Measurements from ENCODE around the gene SRCIN1.
A peak's percentile ranks its signal among the peaks of the same experiment; 100 is the strongest.

Gene SRCIN1

GRCh38 chr17:38592487-38592886 lies 13.3 kb downstream of the SRCIN1 start:
- no peak overlapping the region; the same call in 1 of the 2 replicates for H3K4me2 ChIP-seq
- peaks cover 21% of the 10 kb centered on the region for H3K4me1 ChIP-seq (ENCODE audit: low read depth, poor library complexity, severe bottlenecking)
- H3K9ac ChIP-seq: no peak overlapping the region

GRCh38 chr17:38591759-38592241 lies 14.0 kb downstream of the SRCIN1 start:
- Histone ChIP-seq H3K27me3 (ENCODE audit: insufficient read depth, low read depth) (peaks cover 18% of the 10 kb centered on the region; the same call in 1 of the 2 replicates), H3K4me1 (ENCODE audit: low read depth, poor library complexity, severe bottlenecking) (peaks cover 22% of the 10 kb centered on the region), H3K9ac (no peak overlapping the region), H3K36me3 (ENCODE audit: insufficient read depth) (no peaks in the 10 kb centered on the region), H3K79me2 (ENCODE audit: insufficient read depth, low read depth) (no peaks in the 10 kb centered on the region), H3K4me2 (peak overlapping the region; percentile 15; the same call in 1 of the 2 replicates), H4K20me1 (ENCODE audit: insufficient read depth) (no peaks in the 10 kb centered on the region), H3K4me3 (IDR thresholded peaks at IDR 0.05; ENCODE audit: insufficient read depth, low read depth, low read length) (no peak overlapping the region), H3K27ac (no peak overlapping the region), H2AFZ (ENCODE audit: low read depth) (no peak overlapping the region)
- TF ChIP-seq CTCF (conservative IDR thresholded peaks at IDR 0.05; ENCODE audit: low read depth, low read length): no peak

More at GRCh38 chr17:38592487-38592886, 13.3 kb downstream of the SRCIN1 start:
- no peak overlapping the region for H2AFZ ChIP-seq (ENCODE audit: low read depth)
- TF ChIP-seq CTCF (conservative IDR thresholded peaks at IDR 0.05; ENCODE audit: low read depth, low read length): no peak
- H3K27me3 ChIP-seq (ENCODE audit: insufficient read depth, low read depth): peaks cover 19% of the 10 kb centered on the region; the same call in 1 of the 2 replicates
- no peaks in the 10 kb centered on the region for H3K79me2 ChIP-seq (ENCODE audit: insufficient read depth, low read depth)
- H3K36me3 ChIP-seq (ENCODE audit: insufficient read depth): no peaks in the 10 kb centered on the region
- no peak overlapping the region for H3K4me3 ChIP-seq (IDR thresholded peaks at IDR 0.05; ENCODE audit: insufficient read depth, low read depth, low read length)
- no peaks in the 10 kb centered on the region for H4K20me1 ChIP-seq (ENCODE audit: insufficient read depth)
- no peak overlapping the region for H3K27ac ChIP-seq

GRCh38 chr17:38590988-38591758 lies 14.6 kb downstream of the SRCIN1 start:
- no peak overlapping the region for H3K27ac ChIP-seq
- H3K79me2 ChIP-seq (ENCODE audit: insufficient read depth, low read depth): no peaks in the 10 kb centered on the region
- no peak overlapping the region for H2AFZ ChIP-seq (ENCODE audit: low read depth)
- peaks cover 22% of the 10 kb centered on the region for H3K4me1 ChIP-seq (ENCODE audit: low read depth, poor library complexity, severe bottlenecking)
- no peaks in the 10 kb centered on the region for H4K20me1 ChIP-seq (ENCODE audit: insufficient read depth)
- H3K4me3 ChIP-seq (IDR thresholded peaks at IDR 0.05; ENCODE audit: insufficient read depth, low read depth, low read length): no peak overlapping the region
- H3K4me2 ChIP-seq: peak overlapping the region; percentile 15; the same call in 1 of the 2 replicates
- no peak overlapping the region for H3K9ac ChIP-seq
- peaks cover 15% of the 10 kb centered on the region; the same call in 1 of the 2 replicates for H3K27me3 ChIP-seq (ENCODE audit: insufficient read depth, low read depth)
- no peaks in the 10 kb centered on the region for H3K36me3 ChIP-seq (ENCODE audit: insufficient read depth)
- TF ChIP-seq CTCF (conservative IDR thresholded peaks at IDR 0.05; ENCODE audit: low read depth, low read length): no peak

- no peak overlapping the region for H3K4me2 ChIP-seq
- peaks cover 27% of the 10 kb centered on the region for H3K4me1 ChIP-seq (ENCODE audit: low read depth, poor library complexity, severe bottlenecking)
- peaks cover 15% of the 10 kb centered on the region; the same call in 1 of the 2 replicates for H3K27me3 ChIP-seq (ENCODE audit: insufficient read depth, low read depth)
Observed at GRCh38 chr17:38589462-38590114, 16.2 kb downstream of the SRCIN1 start.

More at GRCh38 chr17:38589462-38590114, 16.2 kb downstream of the SRCIN1 start:
- Histone ChIP-seq H3K4me3 (IDR thresholded peaks at IDR 0.05; ENCODE audit: insufficient read depth, low read depth, low read length) (no peak overlapping the region), H3K79me2 (ENCODE audit: insufficient read depth, low read depth) (no peaks in the 10 kb centered on the region), H3K27ac (no peak overlapping the region), H3K9ac (no peak overlapping the region), H3K36me3 (ENCODE audit: insufficient read depth) (no peaks in the 10 kb centered on the region), H2AFZ (ENCODE audit: low read depth) (no peak overlapping the region), H4K20me1 (ENCODE audit: insufficient read depth) (no peaks in the 10 kb centered on the region)
- no peak for TF ChIP-seq CTCF (conservative IDR thresholded peaks at IDR 0.05; ENCODE audit: low read depth, low read length)
